VCaP (cell line): ENCODE results near the gene OAF.

Source experiments
- H3K27ac ChIP-seq: fragments of 450-650 bp; 2 replicates; pipeline ENCODE4 v1.5.1; 2017
- TF ChIP-seq, protein P1 (sequence below): fragments of 450-650 bp; conservative IDR thresholded peaks from 2 replicates; pipeline ENCODE4 v1.5.1; 2017; ENCODE audit warnings: mild to moderate bottlenecking, moderate library complexity

Gene OAF

GRCh38 chr11:120184946-120185705 is 25.7 kb upstream of the OAF start:
- TF ChIP-seq, protein P1, sequence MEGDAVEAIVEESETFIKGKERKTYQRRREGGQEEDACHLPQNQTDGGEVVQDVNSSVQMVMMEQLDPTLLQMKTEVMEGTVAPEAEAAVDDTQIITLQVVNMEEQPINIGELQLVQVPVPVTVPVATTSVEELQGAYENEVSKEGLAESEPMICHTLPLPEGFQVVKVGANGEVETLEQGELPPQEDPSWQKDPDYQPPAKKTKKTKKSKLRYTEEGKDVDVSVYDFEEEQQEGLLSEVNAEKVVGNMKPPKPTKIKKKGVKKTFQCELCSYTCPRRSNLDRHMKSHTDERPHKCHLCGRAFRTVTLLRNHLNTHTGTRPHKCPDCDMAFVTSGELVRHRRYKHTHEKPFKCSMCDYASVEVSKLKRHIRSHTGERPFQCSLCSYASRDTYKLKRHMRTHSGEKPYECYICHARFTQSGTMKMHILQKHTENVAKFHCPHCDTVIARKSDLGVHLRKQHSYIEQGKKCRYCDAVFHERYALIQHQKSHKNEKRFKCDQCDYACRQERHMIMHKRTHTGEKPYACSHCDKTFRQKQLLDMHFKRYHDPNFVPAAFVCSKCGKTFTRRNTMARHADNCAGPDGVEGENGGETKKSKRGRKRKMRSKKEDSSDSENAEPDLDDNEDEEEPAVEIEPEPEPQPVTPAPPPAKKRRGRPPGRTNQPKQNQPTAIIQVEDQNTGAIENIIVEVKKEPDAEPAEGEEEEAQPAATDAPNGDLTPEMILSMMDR = no peak
- no peak overlapping the region for H3K27ac ChIP-seq

DNA sequence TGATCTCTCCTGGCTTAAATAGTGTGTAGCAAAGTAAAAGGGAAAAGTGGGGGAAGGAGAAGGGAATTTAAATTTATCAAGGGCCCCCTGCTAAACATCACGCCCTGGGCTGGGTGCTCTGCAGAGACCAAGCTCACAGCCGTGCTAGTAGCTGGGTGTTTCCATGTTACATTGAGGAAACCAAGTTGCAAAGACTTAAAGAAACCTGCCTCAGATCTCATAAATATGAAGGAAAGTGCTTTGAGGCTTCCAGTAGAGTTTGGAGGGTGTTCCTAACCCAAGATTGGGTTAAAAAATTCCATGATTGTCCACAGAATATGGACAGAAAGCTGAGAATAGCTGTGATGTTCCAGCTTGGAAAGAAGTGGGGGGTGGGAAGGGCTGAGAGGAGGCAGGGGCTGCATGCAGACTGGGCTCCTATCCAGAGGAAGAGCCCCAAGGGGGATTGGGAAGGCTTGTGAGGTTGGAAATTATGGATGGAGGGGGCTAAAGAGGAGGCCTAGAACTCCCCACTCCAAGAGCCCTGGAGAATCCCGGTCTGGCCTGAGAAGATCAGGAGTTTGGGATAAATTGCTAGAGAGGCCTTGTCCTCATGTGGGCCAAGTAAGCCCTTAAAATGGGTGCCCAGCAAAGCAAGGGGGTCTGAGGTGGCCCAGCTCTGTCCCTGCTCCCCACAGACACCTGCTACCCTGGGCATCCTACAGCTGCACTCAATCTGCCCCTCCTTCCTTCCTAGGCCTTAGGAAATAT is 25.0 kb upstream of the OAF start:
- TF ChIP-seq, protein P1 = no peak
- H3K27ac ChIP-seq = no peak overlapping the region

GRCh38 chr11:120186456-120186773 is 24.4 kb upstream of the OAF start:
- TF ChIP-seq, protein P1 = no peak
- no peak overlapping the region for H3K27ac ChIP-seq

DNA sequence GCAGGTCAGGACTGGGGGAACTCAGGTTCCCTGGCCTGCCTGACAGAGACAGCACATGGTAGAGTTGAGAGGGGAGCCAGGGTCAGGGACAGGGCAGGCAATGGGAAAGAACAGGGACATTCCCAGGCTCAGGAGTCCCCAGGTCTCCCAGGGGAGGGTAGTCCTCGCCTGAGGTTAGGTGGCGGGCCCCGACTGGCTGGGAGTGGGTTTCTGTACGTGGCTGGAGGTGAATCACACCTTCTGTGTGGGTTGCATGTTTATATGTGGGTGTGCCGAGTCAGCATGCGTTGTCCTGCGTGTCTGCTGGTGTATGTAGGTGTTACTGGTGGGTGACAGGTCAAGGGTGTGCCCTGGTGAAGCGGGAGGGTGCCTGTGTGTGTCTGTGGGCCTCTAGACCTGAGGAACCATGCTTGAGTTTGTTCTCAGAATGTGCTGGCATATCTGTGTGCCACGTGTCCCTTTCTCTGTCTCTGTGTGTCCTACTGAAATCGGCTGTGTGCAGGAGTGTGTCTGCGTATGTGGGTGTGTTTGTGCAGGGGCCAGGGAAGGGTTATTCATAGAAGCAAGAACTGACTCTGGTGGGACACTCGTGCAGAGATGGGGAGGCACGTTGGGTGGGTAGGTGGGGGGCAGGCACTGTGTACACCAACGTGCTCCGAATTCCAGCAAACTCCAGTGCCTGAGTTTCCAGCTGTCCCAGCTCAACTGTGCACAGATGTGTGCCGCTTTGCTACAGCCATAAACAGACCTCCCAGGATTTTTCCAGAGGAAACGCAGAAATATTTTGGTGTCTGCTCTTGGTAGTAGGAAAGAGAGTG is 23.8 kb upstream of the OAF start:
- H3K27ac ChIP-seq = no peak overlapping the region
- TF ChIP-seq, protein P1 = no peak

- TF ChIP-seq, protein P1 = no peak
- H3K27ac ChIP-seq = no peak overlapping the region
Observed at GRCh38 chr11:120188371-120188770, 22.5 kb upstream of the OAF start.

- TF ChIP-seq, protein P1 = no peak
- no peak overlapping the region for H3K27ac ChIP-seq
Observed at GRCh38 chr11:120188811-120189455, 21.9 kb upstream of the OAF start.

GRCh38 chr11:120191058-120191457 is 19.8 kb upstream of the OAF start:
- H3K27ac ChIP-seq = no peak overlapping the region
- TF ChIP-seq, protein P1 = no peak
